ENCODE results near the gene SPTBN5.

SPTBN5 gene

DNA sequence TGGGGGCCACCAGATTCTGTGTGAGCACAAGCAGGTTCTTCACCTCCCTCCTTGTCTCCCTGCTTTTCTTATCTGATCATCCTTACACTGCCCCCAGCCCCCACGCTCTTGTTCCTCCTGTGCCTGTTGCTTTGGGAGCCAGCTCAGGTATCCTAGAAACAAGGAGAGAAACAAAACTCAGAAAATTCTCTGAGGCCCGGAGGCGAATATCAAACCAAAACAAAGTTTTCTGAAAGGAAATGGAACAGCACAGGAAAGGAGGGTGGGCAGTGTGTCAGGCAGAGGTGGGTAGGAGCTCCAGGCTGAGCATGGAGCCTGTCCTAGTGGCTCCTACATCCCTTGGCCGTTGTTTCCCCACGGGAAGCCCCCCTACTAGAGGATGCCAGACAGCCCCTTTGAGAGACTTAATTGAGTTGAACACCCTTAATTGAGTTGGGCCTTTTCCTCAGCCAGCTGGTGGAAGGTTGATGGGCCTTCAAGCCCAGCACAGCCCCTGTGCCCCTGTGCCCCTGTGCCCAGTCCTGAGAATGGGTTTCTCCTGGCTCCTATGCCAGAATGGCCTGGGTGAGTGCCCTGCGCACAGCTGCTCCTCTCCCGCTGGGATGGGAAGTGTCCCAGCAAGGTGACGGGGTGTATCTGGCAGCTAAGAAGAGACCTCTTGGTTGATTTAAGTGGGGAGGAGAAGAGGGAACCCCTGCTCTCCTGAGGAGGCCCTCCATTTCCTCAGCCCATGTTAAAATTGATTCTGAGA lies 88.8 kb downstream of the SPTBN5 start:
- H3K27ac ChIP-seq (ENCODE audit: low read length): no peak overlapping the region
- H3K79me2 ChIP-seq (ENCODE audit: low read length): no peaks in the 10 kb centered on the region
- H3K9me3 ChIP-seq (replicated peaks; ENCODE audit: insufficient read depth, low read length): no peaks in the 10 kb centered on the region
- no peaks in the 10 kb centered on the region for H3K9me2 ChIP-seq (replicated peaks; ENCODE audit: insufficient read depth, low read length)
- no peak overlapping the region for H3K4me2 ChIP-seq (ENCODE audit: low read depth, low read length)
- H3F3A ChIP-seq (ENCODE audit: insufficient read depth, low read length): no peaks in the 10 kb centered on the region
- DNase-seq: no peak
- no peak overlapping the region for H2AFZ ChIP-seq (ENCODE audit: low read length)
- H3K36me3 ChIP-seq (replicated peaks; ENCODE audit: insufficient read depth, low read length): no peaks in the 10 kb centered on the region
- no peaks in the 10 kb centered on the region for H3K4me1 ChIP-seq (ENCODE audit: low read length)
- H3K9ac ChIP-seq (ENCODE audit: low read length): no peak overlapping the region
- H3K27me3 ChIP-seq (replicated peaks; ENCODE audit: insufficient read depth, low read length): no peaks in the 10 kb centered on the region
- H4K20me1 ChIP-seq (ENCODE audit: insufficient read depth, low read length): no peaks in the 10 kb centered on the region
- TF ChIP-seq EZH2phosphoT487 (IDR thresholded peaks at IDR 0.05; ENCODE audit: low read length) (no peak), EZH2 (optimal IDR thresholded peaks at IDR 0.05; ENCODE audit: low read depth, low read length) (no peak)
- TF ChIP-seq, protein P1, sequence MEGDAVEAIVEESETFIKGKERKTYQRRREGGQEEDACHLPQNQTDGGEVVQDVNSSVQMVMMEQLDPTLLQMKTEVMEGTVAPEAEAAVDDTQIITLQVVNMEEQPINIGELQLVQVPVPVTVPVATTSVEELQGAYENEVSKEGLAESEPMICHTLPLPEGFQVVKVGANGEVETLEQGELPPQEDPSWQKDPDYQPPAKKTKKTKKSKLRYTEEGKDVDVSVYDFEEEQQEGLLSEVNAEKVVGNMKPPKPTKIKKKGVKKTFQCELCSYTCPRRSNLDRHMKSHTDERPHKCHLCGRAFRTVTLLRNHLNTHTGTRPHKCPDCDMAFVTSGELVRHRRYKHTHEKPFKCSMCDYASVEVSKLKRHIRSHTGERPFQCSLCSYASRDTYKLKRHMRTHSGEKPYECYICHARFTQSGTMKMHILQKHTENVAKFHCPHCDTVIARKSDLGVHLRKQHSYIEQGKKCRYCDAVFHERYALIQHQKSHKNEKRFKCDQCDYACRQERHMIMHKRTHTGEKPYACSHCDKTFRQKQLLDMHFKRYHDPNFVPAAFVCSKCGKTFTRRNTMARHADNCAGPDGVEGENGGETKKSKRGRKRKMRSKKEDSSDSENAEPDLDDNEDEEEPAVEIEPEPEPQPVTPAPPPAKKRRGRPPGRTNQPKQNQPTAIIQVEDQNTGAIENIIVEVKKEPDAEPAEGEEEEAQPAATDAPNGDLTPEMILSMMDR (IDR thresholded peaks at IDR 0.05; ENCODE audit: low read length): no peak
- H3K4me3 ChIP-seq (ENCODE audit: low read length): no peak overlapping the region

DNA sequence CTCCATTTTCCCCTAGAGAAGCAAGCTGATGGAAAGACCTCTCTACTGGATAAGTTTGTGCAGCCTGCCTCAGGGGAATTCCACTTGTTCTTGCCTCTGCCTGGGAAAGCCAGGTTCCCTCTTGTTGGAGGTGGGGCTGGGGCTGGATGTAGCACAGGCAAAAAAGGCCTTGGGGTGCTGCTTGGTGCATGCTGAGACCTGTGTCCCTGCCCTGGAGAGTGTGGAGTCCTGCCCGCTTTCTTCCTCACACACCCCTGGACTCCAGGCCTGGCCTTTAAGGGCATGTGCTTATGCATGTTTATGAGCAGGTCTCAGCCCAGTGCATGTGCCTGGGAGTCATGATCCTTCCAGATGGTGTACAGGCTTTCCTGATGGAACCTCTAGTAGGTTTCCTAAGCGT lies 89.5 kb downstream of the SPTBN5 start:
- Histone ChIP-seq H3K4me2 (ENCODE audit: low read depth, low read length) (no peak overlapping the region), H3K9me2 (replicated peaks; ENCODE audit: insufficient read depth, low read length) (no peaks in the 10 kb centered on the region), H3K4me1 (ENCODE audit: low read length) (no peaks in the 10 kb centered on the region), H4K20me1 (ENCODE audit: insufficient read depth, low read length) (no peaks in the 10 kb centered on the region), H3K36me3 (replicated peaks; ENCODE audit: insufficient read depth, low read length) (no peaks in the 10 kb centered on the region), H3K4me3 (ENCODE audit: low read length) (no peak overlapping the region), H3K79me2 (ENCODE audit: low read length) (no peaks in the 10 kb centered on the region), H3K9me3 (replicated peaks; ENCODE audit: insufficient read depth, low read length) (no peaks in the 10 kb centered on the region), H3K9ac (ENCODE audit: low read length) (no peak overlapping the region), H3K27ac (ENCODE audit: low read length) (no peak overlapping the region), H3K27me3 (replicated peaks; ENCODE audit: insufficient read depth, low read length) (no peaks in the 10 kb centered on the region), H3F3A (ENCODE audit: insufficient read depth, low read length) (no peaks in the 10 kb centered on the region), H2AFZ (ENCODE audit: low read length) (no peak overlapping the region)
- no peak for DNase-seq
- TF ChIP-seq EZH2 (optimal IDR thresholded peaks at IDR 0.05; ENCODE audit: low read depth, low read length): no peak
- TF ChIP-seq, protein P1 (IDR thresholded peaks at IDR 0.05; ENCODE audit: low read length): no peak
- TF ChIP-seq EZH2phosphoT487 (IDR thresholded peaks at IDR 0.05; ENCODE audit: low read length): no peak

DNA sequence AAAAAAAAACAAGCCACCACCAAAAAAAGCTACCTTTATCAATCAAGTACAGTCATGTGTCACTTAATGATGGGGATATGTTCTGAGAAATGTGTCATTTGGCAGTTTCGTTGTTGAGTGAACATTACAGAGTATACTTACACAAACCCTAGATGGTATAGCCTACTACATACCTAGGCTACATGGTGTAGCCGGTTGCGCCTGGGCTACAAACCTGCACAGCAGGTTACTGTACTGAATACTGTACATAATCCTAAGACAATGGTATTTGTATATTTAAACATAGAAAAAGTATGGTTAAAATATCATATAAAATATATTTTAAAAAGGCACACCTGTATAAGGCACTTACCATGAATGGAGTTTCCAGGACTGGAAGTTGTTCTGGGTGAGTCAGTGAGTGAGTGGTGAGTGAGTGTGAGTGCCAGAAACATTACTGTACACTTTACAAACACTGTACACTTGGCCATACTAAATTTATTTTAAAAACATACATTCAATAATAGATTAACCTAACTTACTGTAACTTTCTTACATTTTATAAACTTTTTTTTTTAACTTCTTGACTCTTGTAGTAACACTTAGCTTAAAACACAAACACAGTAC lies 91.9 kb downstream of the SPTBN5 start:
- Histone ChIP-seq H3K27me3 (replicated peaks; ENCODE audit: insufficient read depth, low read length) (no peaks in the 10 kb centered on the region), H3K27ac (ENCODE audit: low read length) (no peak overlapping the region), H3F3A (ENCODE audit: insufficient read depth, low read length) (no peaks in the 10 kb centered on the region), H4K20me1 (ENCODE audit: insufficient read depth, low read length) (no peaks in the 10 kb centered on the region), H3K79me2 (ENCODE audit: low read length) (no peaks in the 10 kb centered on the region), H3K9me2 (replicated peaks; ENCODE audit: insufficient read depth, low read length) (no peaks in the 10 kb centered on the region), H3K36me3 (replicated peaks; ENCODE audit: insufficient read depth, low read length) (no peaks in the 10 kb centered on the region), H3K9ac (ENCODE audit: low read length) (no peak overlapping the region), H3K4me3 (ENCODE audit: low read length) (no peak overlapping the region), H3K4me2 (ENCODE audit: low read depth, low read length) (no peak overlapping the region), H2AFZ (ENCODE audit: low read length) (no peak overlapping the region), H3K9me3 (replicated peaks; ENCODE audit: insufficient read depth, low read length) (no peaks in the 10 kb centered on the region), H3K4me1 (ENCODE audit: low read length) (no peaks in the 10 kb centered on the region)
- no peak for DNase-seq
- no peak for TF ChIP-seq EZH2phosphoT487 (IDR thresholded peaks at IDR 0.05; ENCODE audit: low read length)
- TF ChIP-seq, protein P1 (IDR thresholded peaks at IDR 0.05; ENCODE audit: low read length): no peak
- TF ChIP-seq EZH2 (optimal IDR thresholded peaks at IDR 0.05; ENCODE audit: low read depth, low read length): no peak

Measured in MM.1S (cell line).